ENCODE measurements around the gene NUCB1. TPM values are rescaled to one million over a fixed set of nuclear protein-coding genes. Genes with fewer than 3 reads are reported as not detected.

The NUCB1 gene
- total RNA-seq, 1 experiment from 2014 or later = 125 TPM

- H3K36me3 Mint-ChIP-seq (ENCODE audit: insufficient read depth in 1 of 3, low read depth in 3 of 3) = peaks cover 3 to 8% (median 7%) of the 10 kb centered on the region in 3 experiments; a peak in 6 of 7 replicates
- no CpG with 5 or more reads among the region's 9 CpGs for WGBS (ENCODE audit: extremely low coverage, insufficient read length, low lambda C conversion rate)
- Histone ChIP-seq H3K14ac (ENCODE audit: insufficient read depth, low read length) (no peak overlapping the region), H2AFZ (ENCODE audit: low read length) (no peak overlapping the region), H2BK120ac (ENCODE audit: low read depth, low read length, poor library complexity, severe bottlenecking) (no peak overlapping the region), H3K23me2 (ENCODE audit: insufficient read length, low read depth, low read length, poor library complexity, severe bottlenecking) (peaks cover 8% of the 10 kb centered on the region), H3K27ac (ENCODE audit: insufficient read length, low read depth, low read length) (no peak overlapping the region), H3K4me2 (ENCODE audit: insufficient read depth, insufficient read length, low read length) (no peak overlapping the region), H3K4ac (ENCODE audit: low read depth, low read length) (no peak overlapping the region), H4K20me1 (ENCODE audit: control insufficient read depth, insufficient read depth, insufficient read length) (no peaks in the 10 kb centered on the region), H2BK12ac (ENCODE audit: insufficient read length, low read depth, low read length) (no peak overlapping the region), H3K79me2 (ENCODE audit: insufficient read depth, low read length) (no peaks in the 10 kb centered on the region), H2BK20ac (ENCODE audit: low read depth, low read length, poor library complexity, severe bottlenecking) (no peak overlapping the region), H3K79me1 (ENCODE audit: insufficient read depth, low read depth, low read length, poor library complexity, severe bottlenecking) (no peaks in the 10 kb centered on the region), H3K9ac (ENCODE audit: extremely low read depth, insufficient read length, low read length) (no peak overlapping the region), H2BK15ac (ENCODE audit: low read depth, low read length) (no peak overlapping the region), H3K18ac (ENCODE audit: insufficient read length, low read depth, low read length) (no peak overlapping the region), H3K9me3 (ENCODE audit: control insufficient read depth, low read depth, low read length) (no peaks in the 10 kb centered on the region), H4K91ac (ENCODE audit: insufficient read length, low read depth, low read length) (no peak overlapping the region), H3T11ph (ENCODE audit: low read length) (no peak overlapping the region), H4K5ac (ENCODE audit: insufficient read length, low read depth, low read length) (no peak overlapping the region), H2BK5ac (ENCODE audit: insufficient read length, low read length) (no peak overlapping the region), H4K8ac (replicated peaks; ENCODE audit: insufficient read length, low read depth, low read length) (no peak overlapping the region), H3K27me3 (ENCODE audit: insufficient read depth, low read length) (no peaks in the 10 kb centered on the region), H3K56ac (ENCODE audit: insufficient read length, low read depth, low read length) (no peak overlapping the region), H3K4me1 (ENCODE audit: insufficient read depth, low read length) (no peaks in the 10 kb centered on the region), H2AK5ac (ENCODE audit: insufficient read length, low read length) (no peak overlapping the region), H3K23ac (ENCODE audit: insufficient read length, low read depth, low read length) (no peak overlapping the region)
- peaks cover 13% of the 10 kb centered on the region for H3K27me3 Mint-ChIP-seq (ENCODE audit: low read depth)
- no peak overlapping the region for H3K27ac Mint-ChIP-seq
- no peak for DNase-seq
- no peaks in the 10 kb centered on the region; a peak in 2 of 5 replicates for H3K9me3 Mint-ChIP-seq
- H3K4me1 Mint-ChIP-seq = peaks cover 10 to 11% of the 10 kb centered on the region in 2 experiments
- no peak overlapping the region for H3K4me3 Mint-ChIP-seq
- TF ChIP-seq CTCF (conservative IDR thresholded peaks at IDR 0.05) = no peak
Observed at GRCh38 chr19:48950830-48951519, 50.9 kb downstream of the NUCB1 start.

Measured in H9 (cell line).